LNCAP (cell line): ENCODE data around the gene IGF1.

Experiments
- CTCF ChIP-seq: fragments of 450-650 bp; IDR thresholded peaks from 2 replicates; pipeline ENCODE4 v1.5.1; 2017; ENCODE audit warnings: mild to moderate bottlenecking

Gene IGF1

GRCh38 chr12:102365365-102365764, 115.0 kb downstream of the IGF1 start:
- TF ChIP-seq CTCF, result no peak

- no peak for TF ChIP-seq CTCF
Observed at GRCh38 chr12:102364709-102365108, 115.7 kb downstream of the IGF1 start.

GRCh38 chr12:102356690-102357089, 123.7 kb downstream of the IGF1 start:
- TF ChIP-seq CTCF, result no peak

- TF ChIP-seq CTCF, result no peak
Observed at GRCh38 chr12:102351322-102351721, 129.0 kb downstream of the IGF1 start.

GRCh38 chr12:102350070-102350469, 130.3 kb downstream of the IGF1 start:
- TF ChIP-seq CTCF, result no peak

GRCh38 chr12:102349079-102349478, 131.3 kb downstream of the IGF1 start:
- no peak for TF ChIP-seq CTCF

GRCh38 chr12:102347811-102348210, 132.6 kb downstream of the IGF1 start:
- TF ChIP-seq CTCF, result no peak
